Measurements from ENCODE around the gene TSHZ1.

- TF ChIP-seq, protein P1, sequence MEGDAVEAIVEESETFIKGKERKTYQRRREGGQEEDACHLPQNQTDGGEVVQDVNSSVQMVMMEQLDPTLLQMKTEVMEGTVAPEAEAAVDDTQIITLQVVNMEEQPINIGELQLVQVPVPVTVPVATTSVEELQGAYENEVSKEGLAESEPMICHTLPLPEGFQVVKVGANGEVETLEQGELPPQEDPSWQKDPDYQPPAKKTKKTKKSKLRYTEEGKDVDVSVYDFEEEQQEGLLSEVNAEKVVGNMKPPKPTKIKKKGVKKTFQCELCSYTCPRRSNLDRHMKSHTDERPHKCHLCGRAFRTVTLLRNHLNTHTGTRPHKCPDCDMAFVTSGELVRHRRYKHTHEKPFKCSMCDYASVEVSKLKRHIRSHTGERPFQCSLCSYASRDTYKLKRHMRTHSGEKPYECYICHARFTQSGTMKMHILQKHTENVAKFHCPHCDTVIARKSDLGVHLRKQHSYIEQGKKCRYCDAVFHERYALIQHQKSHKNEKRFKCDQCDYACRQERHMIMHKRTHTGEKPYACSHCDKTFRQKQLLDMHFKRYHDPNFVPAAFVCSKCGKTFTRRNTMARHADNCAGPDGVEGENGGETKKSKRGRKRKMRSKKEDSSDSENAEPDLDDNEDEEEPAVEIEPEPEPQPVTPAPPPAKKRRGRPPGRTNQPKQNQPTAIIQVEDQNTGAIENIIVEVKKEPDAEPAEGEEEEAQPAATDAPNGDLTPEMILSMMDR (IDR thresholded peaks at IDR 0.05), result no peak
- no peak for TF ChIP-seq POLR2A (IDR thresholded peaks at IDR 0.05)
Observed at GRCh38 chr18:75161256-75162028, 49.2 kb upstream of the TSHZ1 start.
